Sigmoid colon (tissue), 7 donors: ENCODE results near the gene RAB11FIP5. TPM values are rescaled to one million over a fixed set of nuclear protein-coding genes. Genes with fewer than 3 reads are reported as not detected.

Experiments used
- DNase-seq: peaks from one replicate; pipeline ENCODE4 v3.0.0-alpha.2; 2019
- H3K27ac ChIP-seq, 4 donors: fragments of 200-600 bp; sonication (generic); one replicate each; pipeline ENCODE4 v1.5.1; 2016 to 2019; ENCODE audit warnings: mild to moderate bottlenecking in 1 of 4
- H3K27me3 ChIP-seq, 3 donors: fragments of 200-600 bp; sonication (generic); one replicate each; pipeline ENCODE4 v1.5.1; 2019; ENCODE audit warnings: mild to moderate bottlenecking in 1 of 3
- H3K36me3 ChIP-seq, 4 donors: fragments of 200-600 bp; sonication (generic); one replicate each; pipeline ENCODE4 v1.5.1; 2016 to 2019
- H3K4me1 ChIP-seq, 4 donors: fragments of 200-600 bp; sonication (generic); one replicate each; pipeline ENCODE4 v1.5.1; 2017 to 2019
- H3K4me3 ChIP-seq, 4 donors: fragments of 200-600 bp; sonication (generic); one replicate each; pipeline ENCODE4 v1.5.1; 2017 to 2019; ENCODE audit warnings: mild to moderate bottlenecking in 2 of 4, moderate library complexity in 1 of 4
- H3K9me3 ChIP-seq, 4 donors: fragments of 200-600 bp in 3 of 4; sonication (generic) in 3 of 4; one replicate each; pipeline versions ENCODE4 v1.5.1 to v1.6.1; 2013 to 2019
- EP300 ChIP-seq, 4 donors: sonication (generic); formaldehyde crosslinking; IDR thresholded peaks; one replicate each; pipeline ENCODE4 v1.6.1; 2017; ENCODE audit warnings: antibody characterized with exemption in 4 of 4
- POLR2A ChIP-seq, 2 donors: fragments of 450-650 bp; IDR thresholded peaks; one replicate each; pipeline ENCODE4 v1.6.1; 2016; ENCODE audit warnings: antibody characterized with exemption in 2 of 2, mild to moderate bottlenecking in 2 of 2, moderate library complexity in 2 of 2
- POLR2AphosphoS5 ChIP-seq, 4 donors: sonication (generic); formaldehyde crosslinking; IDR thresholded peaks; one replicate each; pipeline ENCODE4 v1.6.1; 2017; ENCODE audit warnings: antibody characterized with exemption in 4 of 4
- WGBS, 2 donors: extraction: QIAGEN DNeasy Blood & Tissue Kit; methylation state at CpG; one replicate each; pipeline ENCODE4 v1.1.7; 2013; 5-methylcytosine and 5-hydroxymethylcytosine counted together
- intact Hi-C: fragments of 100-400 bp; cut with DNase I; formaldehyde crosslinking; loops from one replicate; pipeline ENCODE4 v1.15.1; 2023
- polyA plus RNA-seq, 3 donors: library from polyadenylated mRNA; stranded (reverse); fragments of 200-250 nt; gene quantifications; one replicate each; pipeline ENCODE4 v1.2.3, GENCODE V29; 2013
- total RNA-seq, 4 donors: library from RNA; depleted of rRNA; stranded (reverse); fragments of >200 nt; gene quantifications; one replicate each; pipeline ENCODE4 v1.1.0, GENCODE V29; 2016
- TF ChIP-seq, protein P1 (sequence below), 4 experiments: fragments of 450-650 bp in 3 of 4; fragments of 200-600 bp in 1 of 4; IDR thresholded peaks; one replicate each; pipeline ENCODE4 v1.5.1; 2016 to 2019; ENCODE audit warnings: antibody characterized with exemption in 4 of 4, mild to moderate bottlenecking in 3 of 4, moderate library complexity in 2 of 4
- donor health status: healthy with polysubstance abuse.
- donor health status: Bipolar disorder and iron deficiency.
- donor health status: healthy.

The RAB11FIP5 gene
- total and polyA plus RNA-seq, 7 donors = 9.6 to 24.4 (median 13.9) TPM

DNA sequence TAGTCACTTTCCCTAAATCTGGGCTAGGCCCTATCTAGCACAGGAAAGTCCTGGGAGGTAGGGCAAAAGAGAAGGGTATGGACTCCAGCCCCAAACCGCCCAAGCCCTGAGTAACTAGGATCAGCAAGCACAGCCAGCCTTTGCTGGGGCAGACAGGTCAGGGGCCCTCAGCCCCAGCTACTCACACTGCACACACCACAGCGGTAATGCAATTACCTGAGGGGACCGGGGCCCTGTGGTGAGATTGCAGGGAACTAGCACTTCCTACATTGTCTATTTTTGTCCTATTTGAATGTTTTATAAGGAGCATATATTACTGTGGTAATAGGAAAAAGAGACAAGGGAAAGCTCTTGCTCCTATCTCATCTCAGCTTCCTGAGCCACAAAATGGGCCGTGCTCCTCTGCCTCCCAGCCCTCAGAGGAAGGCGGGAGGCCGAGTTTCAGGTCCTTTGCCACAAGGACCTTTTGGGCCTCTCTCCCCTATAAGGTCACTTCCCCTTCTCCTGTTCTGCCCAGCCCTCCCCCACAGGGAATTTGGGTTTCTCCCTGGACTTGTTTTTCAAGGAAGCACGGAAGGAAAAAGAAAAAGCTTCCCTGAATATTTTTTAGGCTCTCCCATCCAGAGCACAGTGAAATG, 20.5 kb downstream of the RAB11FIP5 start:
- intact Hi-C loops = no loop called here
- peaks cover 0 to 54% (median 29%) of the 10 kb centered on the region in 4 donors for H3K4me1 ChIP-seq
- DNase-seq = no peak
- TF ChIP-seq POLR2AphosphoS5 (IDR thresholded peaks at IDR 0.05) = no peak
- TF ChIP-seq, protein P1, sequence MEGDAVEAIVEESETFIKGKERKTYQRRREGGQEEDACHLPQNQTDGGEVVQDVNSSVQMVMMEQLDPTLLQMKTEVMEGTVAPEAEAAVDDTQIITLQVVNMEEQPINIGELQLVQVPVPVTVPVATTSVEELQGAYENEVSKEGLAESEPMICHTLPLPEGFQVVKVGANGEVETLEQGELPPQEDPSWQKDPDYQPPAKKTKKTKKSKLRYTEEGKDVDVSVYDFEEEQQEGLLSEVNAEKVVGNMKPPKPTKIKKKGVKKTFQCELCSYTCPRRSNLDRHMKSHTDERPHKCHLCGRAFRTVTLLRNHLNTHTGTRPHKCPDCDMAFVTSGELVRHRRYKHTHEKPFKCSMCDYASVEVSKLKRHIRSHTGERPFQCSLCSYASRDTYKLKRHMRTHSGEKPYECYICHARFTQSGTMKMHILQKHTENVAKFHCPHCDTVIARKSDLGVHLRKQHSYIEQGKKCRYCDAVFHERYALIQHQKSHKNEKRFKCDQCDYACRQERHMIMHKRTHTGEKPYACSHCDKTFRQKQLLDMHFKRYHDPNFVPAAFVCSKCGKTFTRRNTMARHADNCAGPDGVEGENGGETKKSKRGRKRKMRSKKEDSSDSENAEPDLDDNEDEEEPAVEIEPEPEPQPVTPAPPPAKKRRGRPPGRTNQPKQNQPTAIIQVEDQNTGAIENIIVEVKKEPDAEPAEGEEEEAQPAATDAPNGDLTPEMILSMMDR (IDR thresholded peaks at IDR 0.05) = no peak
- no peak for TF ChIP-seq EP300 (IDR thresholded peaks at IDR 0.05)
- TF ChIP-seq POLR2A (IDR thresholded peaks at IDR 0.05) = no peak
- H3K9me3 ChIP-seq = no peaks in the 10 kb centered on the region
- WGBS, 2 donors = 60 to 76% methylated on average over 7 of the region's 7 CpGs
- H3K36me3 ChIP-seq = peaks cover 3 to 12% (median 9%) of the 10 kb centered on the region in 4 donors
- no peak overlapping the region for H3K27ac ChIP-seq
- no peaks in the 10 kb centered on the region for H3K27me3 ChIP-seq
- no peak overlapping the region for H3K4me3 ChIP-seq

DNA sequence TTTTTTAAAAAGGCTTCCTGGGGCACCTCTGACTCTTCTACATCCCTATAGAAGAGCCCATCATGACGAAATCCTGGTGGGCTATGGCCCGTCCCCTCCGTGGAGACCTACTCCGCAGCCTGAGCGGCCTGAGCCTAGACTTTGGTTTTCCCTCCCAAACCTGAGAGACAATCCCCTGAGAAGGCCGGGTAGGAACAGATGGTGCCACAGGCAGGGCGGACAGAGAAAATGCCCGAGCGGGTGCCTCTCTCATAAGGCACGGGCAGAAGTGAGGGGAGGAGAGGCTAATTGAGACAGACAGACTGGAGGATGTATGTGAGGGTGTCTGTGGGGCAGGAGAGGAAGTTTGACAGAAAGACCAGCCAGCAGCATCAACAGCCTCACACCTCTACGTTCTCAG, 21.1 kb downstream of the RAB11FIP5 start:
- 91 to 96% methylated on average over 11 of the region's 11 CpGs for WGBS, 2 donors
- no peak for DNase-seq
- Histone ChIP-seq H3K27ac (no peak overlapping the region), H3K9me3 (no peaks in the 10 kb centered on the region), H3K27me3 (no peaks in the 10 kb centered on the region), H3K4me1 (peaks cover 0 to 60% (median 29%) of the 10 kb centered on the region in 4 donors), H3K36me3 (peaks cover 7 to 18% (median 9%) of the 10 kb centered on the region in 4 donors), H3K4me3 (no peak overlapping the region)
- no peak for TF ChIP-seq POLR2AphosphoS5 (IDR thresholded peaks at IDR 0.05)
- TF ChIP-seq POLR2A (IDR thresholded peaks at IDR 0.05) = no peak
- intact Hi-C loops = no loop called here

DNA sequence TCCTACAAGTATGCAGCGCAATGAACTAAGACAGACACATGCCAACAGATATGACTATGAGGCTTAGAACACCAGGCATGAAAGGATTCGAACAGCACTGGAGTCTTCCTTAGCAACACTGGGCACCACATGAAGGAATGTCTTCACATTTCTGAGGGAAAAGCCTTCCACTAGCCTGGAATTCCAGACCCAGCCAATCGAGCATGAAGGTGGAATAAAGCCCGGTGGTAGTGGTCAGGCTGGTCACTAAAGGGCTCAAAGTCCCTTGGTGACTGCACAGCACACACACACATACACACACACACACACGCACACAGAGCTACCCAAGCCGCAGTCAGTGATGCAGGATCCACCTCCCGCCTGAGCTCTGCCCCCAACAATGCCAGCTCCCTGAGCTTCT, 21.6 kb downstream of the RAB11FIP5 start:
- peaks cover 7 to 23% (median 9%) of the 10 kb centered on the region in 4 donors for H3K36me3 ChIP-seq
- DNase-seq = no peak
- H3K27me3 ChIP-seq = no peaks in the 10 kb centered on the region
- WGBS, 2 donors = 88 to 92% methylated on average over 7 of the region's 7 CpGs
- TF ChIP-seq POLR2A (IDR thresholded peaks at IDR 0.05) (no peak), EP300 (IDR thresholded peaks at IDR 0.05) (no peak), POLR2AphosphoS5 (IDR thresholded peaks at IDR 0.05) (no peak)
- TF ChIP-seq, protein P1 (IDR thresholded peaks at IDR 0.05) = no peak
- intact Hi-C loops = no loop called here
- no peak overlapping the region for H3K27ac ChIP-seq
- H3K4me1 ChIP-seq = peaks cover 0 to 60% (median 31%) of the 10 kb centered on the region in 4 donors
- no peaks in the 10 kb centered on the region for H3K9me3 ChIP-seq
- H3K4me3 ChIP-seq = no peak overlapping the region

DNA sequence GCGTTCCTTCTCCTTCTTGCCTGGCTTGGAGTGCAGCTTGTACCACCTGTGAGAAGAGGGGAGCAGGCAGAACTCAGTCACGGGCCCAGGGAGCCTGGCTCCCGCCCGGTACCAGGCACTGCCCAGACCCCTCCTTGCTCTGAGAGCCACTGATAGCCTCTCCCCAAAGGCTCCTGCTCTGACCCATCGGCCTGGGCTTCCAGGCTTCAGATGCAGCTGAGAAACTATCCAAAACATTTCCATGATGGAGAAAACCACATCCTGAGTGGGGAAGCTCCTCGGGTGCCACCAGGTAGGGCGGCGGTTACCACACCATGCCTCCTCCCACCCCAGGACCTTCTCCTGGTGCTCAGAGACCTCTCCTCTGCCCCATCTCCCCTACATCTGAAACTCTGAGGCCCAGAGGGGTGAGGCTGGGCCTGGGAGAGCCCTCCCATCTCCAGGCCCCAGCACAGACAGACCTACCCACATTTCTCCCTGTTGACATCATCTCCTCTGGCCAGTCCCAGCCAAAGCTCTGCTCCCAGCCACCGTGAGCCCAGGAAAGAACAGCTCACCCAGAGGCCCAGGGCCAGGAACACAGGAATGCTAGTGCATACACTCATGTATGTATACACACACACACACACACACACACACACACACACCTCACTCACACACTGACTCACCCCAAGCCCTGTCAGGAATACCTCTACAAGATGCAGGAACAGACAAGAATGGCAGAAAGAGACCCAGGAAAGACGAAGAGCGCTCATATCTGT, 23.3 kb downstream of the RAB11FIP5 start:
- H3K4me1 ChIP-seq = peaks cover 0 to 72% (median 40%) of the 10 kb centered on the region in 4 donors
- H3K4me3 ChIP-seq = no peak overlapping the region
- H3K27me3 ChIP-seq = no peaks in the 10 kb centered on the region
- peaks cover 7 to 28% (median 9%) of the 10 kb centered on the region in 4 donors for H3K36me3 ChIP-seq
- WGBS, 2 donors = 85 to 86% methylated on average over 11 of the region's 11 CpGs
- peak overlapping the region in 3 of 4 donors; percentile 46 to 75 (median 69) for H3K27ac ChIP-seq
- no peaks in the 10 kb centered on the region for H3K9me3 ChIP-seq
- no peak for TF ChIP-seq EP300 (IDR thresholded peaks at IDR 0.05)
- peak in 1 of 4 donors; percentile 13 for TF ChIP-seq POLR2AphosphoS5 (IDR thresholded peaks at IDR 0.05)
- no peak for DNase-seq
- intact Hi-C loops = loop anchor here (5.0 to 10.0 kb wide), 2 partner anchors 88 to 95 kb away; no protein-coding TSS in a partner anchor

DNA sequence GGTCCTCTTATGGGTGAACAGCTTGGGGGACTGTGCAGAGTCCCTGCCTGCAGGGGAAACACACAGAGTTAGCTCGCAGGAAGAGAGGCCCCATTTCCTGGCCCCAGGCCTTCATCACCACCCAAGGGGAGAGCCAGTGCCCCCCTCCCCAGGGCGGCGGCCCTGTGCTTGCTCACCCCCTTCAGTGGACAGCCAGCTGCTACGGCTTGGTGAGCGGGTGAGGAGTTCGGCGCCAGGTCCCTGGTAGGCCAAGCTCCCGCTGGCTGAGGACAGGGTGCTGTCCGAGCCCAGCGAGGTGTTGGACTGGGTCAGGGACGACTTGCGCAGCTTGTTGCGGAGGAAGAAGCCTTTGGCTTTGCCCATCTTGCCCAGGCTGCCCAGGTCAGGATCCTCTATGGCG, 24.0 kb downstream of the RAB11FIP5 start:
- no peak for DNase-seq
- no peaks in the 10 kb centered on the region for H3K9me3 ChIP-seq
- H3K27me3 ChIP-seq = no peaks in the 10 kb centered on the region
- WGBS, 2 donors = 92 to 96% methylated on average over 14 of the region's 14 CpGs
- peaks cover 7 to 35% (median 9%) of the 10 kb centered on the region in 4 donors for H3K36me3 ChIP-seq
- peak overlapping the region in 2 of 4 donors; percentile 69 to 75 for H3K27ac ChIP-seq
- intact Hi-C loops = loop anchor here (5.0 to 10.0 kb wide), 2 partner anchors 89 to 94 kb away; no protein-coding TSS in a partner anchor
- TF ChIP-seq POLR2A (IDR thresholded peaks at IDR 0.05) = no peak
- TF ChIP-seq POLR2AphosphoS5 (IDR thresholded peaks at IDR 0.05) = no peak
- TF ChIP-seq EP300 (IDR thresholded peaks at IDR 0.05) = no peak
- TF ChIP-seq, protein P1 (IDR thresholded peaks at IDR 0.05) = no peak
- H3K4me3 ChIP-seq = no peak overlapping the region
- H3K4me1 ChIP-seq = peaks cover 0 to 72% (median 40%) of the 10 kb centered on the region in 4 donors
